Measurements from ENCODE around the gene PPP4R3A. TPM values are rescaled to one million over a fixed set of nuclear protein-coding genes. Genes with fewer than 3 reads are reported as not detected.

The PPP4R3A gene
- total and polyA plus RNA-seq, 2 donors (not counting 3 experiments of a cell fraction or from before 2014, with no cell fraction given) = 20.5 to 77.0 TPM

GRCh38 chr14:91508105-91508504 lies 2.0 kb downstream of the PPP4R3A start:
- H3K9me1 ChIP-seq (replicated peaks; ENCODE audit: control insufficient read depth, extremely low read depth, insufficient read depth, low read length) = no peaks in the 10 kb centered on the region
- POLR2A ChIA-PET = no interaction called here
- H3K36me3 ChIP-seq (ENCODE audit: control insufficient read depth in 2 of 2, extremely low read depth in 1 of 2, insufficient read depth in 2 of 2, low read length in 2 of 2) = no peaks in the 10 kb centered on the region
- FAIRE-seq = no peak
- TF ChIP-seq MYC (IDR thresholded peaks at IDR 0.05; ENCODE audit: low read depth, low read length) (no peak), FOS (IDR thresholded peaks at IDR 0.05; ENCODE audit: borderline replicate concordance, insufficient read depth, low read length) (no peak), POLR2A (IDR thresholded peaks at IDR 0.05; ENCODE audit: low read depth, low read length) (no peak), EZH2 (IDR thresholded peaks at IDR 0.05; ENCODE audit: borderline replicate concordance, low read depth, low read length, severe bottlenecking) (no peak), GATA2 (IDR thresholded peaks at IDR 0.05; ENCODE audit: insufficient read depth, insufficient read length, low read depth, low read length) (no peak), POLR2AphosphoS5 (IDR thresholded peaks at IDR 0.05; ENCODE audit: insufficient read depth, low read depth, low read length) (no peak), MAX (IDR thresholded peaks at IDR 0.05; ENCODE audit: insufficient read depth, insufficient read length) (no peak), JUN (IDR thresholded peaks at IDR 0.05; ENCODE audit: borderline replicate concordance, insufficient read depth, insufficient read length, low read depth) (no peak)
- TF ChIP-seq, protein P1, sequence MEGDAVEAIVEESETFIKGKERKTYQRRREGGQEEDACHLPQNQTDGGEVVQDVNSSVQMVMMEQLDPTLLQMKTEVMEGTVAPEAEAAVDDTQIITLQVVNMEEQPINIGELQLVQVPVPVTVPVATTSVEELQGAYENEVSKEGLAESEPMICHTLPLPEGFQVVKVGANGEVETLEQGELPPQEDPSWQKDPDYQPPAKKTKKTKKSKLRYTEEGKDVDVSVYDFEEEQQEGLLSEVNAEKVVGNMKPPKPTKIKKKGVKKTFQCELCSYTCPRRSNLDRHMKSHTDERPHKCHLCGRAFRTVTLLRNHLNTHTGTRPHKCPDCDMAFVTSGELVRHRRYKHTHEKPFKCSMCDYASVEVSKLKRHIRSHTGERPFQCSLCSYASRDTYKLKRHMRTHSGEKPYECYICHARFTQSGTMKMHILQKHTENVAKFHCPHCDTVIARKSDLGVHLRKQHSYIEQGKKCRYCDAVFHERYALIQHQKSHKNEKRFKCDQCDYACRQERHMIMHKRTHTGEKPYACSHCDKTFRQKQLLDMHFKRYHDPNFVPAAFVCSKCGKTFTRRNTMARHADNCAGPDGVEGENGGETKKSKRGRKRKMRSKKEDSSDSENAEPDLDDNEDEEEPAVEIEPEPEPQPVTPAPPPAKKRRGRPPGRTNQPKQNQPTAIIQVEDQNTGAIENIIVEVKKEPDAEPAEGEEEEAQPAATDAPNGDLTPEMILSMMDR (IDR thresholded peaks at IDR 0.05; ENCODE audit: extremely low read depth in 1 of 2, insufficient read depth in 1 of 2, low read depth in 1 of 2, low read length in 2 of 2) = no peak
- CTCF ChIA-PET = no interaction called here
- H3K9ac ChIP-seq (replicated peaks; ENCODE audit: extremely low read depth, insufficient read depth, low read length) = peak overlapping the region; percentile 92
- H2AFZ ChIP-seq (ENCODE audit: low read depth, low read length) = no peak overlapping the region
- dilution Hi-C loops (cut with MboI; ENCODE audit: extremely low pct_ligation_motif_present, low sequenced_read_pairs) = no loop called here
- peak overlapping the region; percentile 14 for H3K27ac ChIP-seq (ENCODE audit: insufficient read depth, low read depth, low read length)
- H3K9me3 ChIP-seq (replicated peaks; ENCODE audit: control insufficient read depth, insufficient read depth, low read length) = no peaks in the 10 kb centered on the region
- no TSS peak for BruUV-seq (replicated peaks)
- H4K20me1 ChIP-seq (replicated peaks; ENCODE audit: control insufficient read depth, extremely low read depth, insufficient read depth, low read length) = peaks cover 18% of the 10 kb centered on the region
- intact Hi-C loops (cut with micrococcal nuclease) = loop anchor here (5.0 kb wide), 1 partner anchor 1034 kb away; no protein-coding TSS in a partner anchor
- H3K4me3 ChIP-seq (replicated peaks in 1 of 3; ENCODE audit: insufficient read depth in 1 of 3, low read depth in 1 of 3, low read length in 3 of 3) = peak overlapping the region; percentile 56 to 97 (median 85)
- DNase-seq (ENCODE audit: low read depth, low spot score) = no peak
- peaks cover 17% of the 10 kb centered on the region for H3K4me1 ChIP-seq (ENCODE audit: control insufficient read depth, extremely low read depth, insufficient read depth, low read length)
- peak overlapping the region; percentile 100 for H3K4me2 ChIP-seq (ENCODE audit: insufficient read depth, low read length)
- no peaks in the 10 kb centered on the region for H3K27me3 ChIP-seq (ENCODE audit: control insufficient read depth in 2 of 2, insufficient read depth in 2 of 2, low read length in 2 of 2)
- peaks cover 66% of the 10 kb centered on the region for H3K79me2 ChIP-seq (ENCODE audit: control insufficient read depth, insufficient read depth, low read length)
